ENCODE results near the gene PICK1. TPM values are rescaled to one million over a fixed set of nuclear protein-coding genes. Genes with fewer than 3 reads are reported as not detected.

PICK1 gene
- total and polyA plus RNA-seq, 2 of the 4 experiments (the other 2 are of a cell fraction) = 16.5 to 21.0 TPM

GRCh38 chr22:38085056-38085455, 27.9 kb downstream of the PICK1 start:
- H3K4me1 ChIP-seq (ENCODE audit: control insufficient read depth, insufficient read depth, low read length) = peaks cover 2% of the 10 kb centered on the region; the same call in 1 of the 2 replicates
- no peaks in the 10 kb centered on the region; the same call in 1 of the 2 replicates for H4K20me1 ChIP-seq (ENCODE audit: insufficient read depth, low read length)
- H2AFZ ChIP-seq (replicated peaks; ENCODE audit: low read length, poor library complexity) = no peak overlapping the region
- H2BK20ac ChIP-seq (ENCODE audit: low read depth, low read length) = no peak overlapping the region
- no peak overlapping the region for H3K23ac ChIP-seq (ENCODE audit: low read depth, low read length)
- in situ Hi-C loops (cut with MboI; ENCODE audit: low sequenced_read_pairs) = no loop called here
- H2AK9ac ChIP-seq (replicated peaks; ENCODE audit: low read depth, low read length, poor library complexity) = no peak overlapping the region
- H3K4ac ChIP-seq (ENCODE audit: low read depth, low read length) = no peak overlapping the region
- dilution Hi-C loops (cut with HindIII; ENCODE audit: low sequenced_read_pairs, unreplicated experiment) = no loop called here
- TF ChIP-seq RAD21 (IDR thresholded peaks at IDR 0.05; ENCODE audit: low read length) (no peak), SMC3 (IDR thresholded peaks at IDR 0.05; ENCODE audit: low read depth, low read length) (no peak)
- H2AK5ac ChIP-seq (ENCODE audit: low read depth, low read length) = no peak overlapping the region
- DNase-seq (no peak), ATAC-seq (ENCODE audit: low read depth) (no peak)
- H3K79me1 ChIP-seq (ENCODE audit: low read depth in 1 of 2, low read length in 2 of 2) = no peaks in the 10 kb centered on the region
- H2BK15ac ChIP-seq (ENCODE audit: low read depth, low read length) = no peak overlapping the region
- no peak overlapping the region for H2BK120ac ChIP-seq (ENCODE audit: low read depth, low read length)
- H3K56ac ChIP-seq (ENCODE audit: extremely low read depth, insufficient read depth, low read length) = no peak overlapping the region
- H4K8ac ChIP-seq (ENCODE audit: low read depth in 2 of 2, low read length in 2 of 2) = no peak overlapping the region
- no peak overlapping the region for H3K18ac ChIP-seq (ENCODE audit: low read depth, low read length)
- no peak overlapping the region for H4K91ac ChIP-seq (ENCODE audit: insufficient read depth, low read depth, low read length)
- H3K27me3 ChIP-seq (ENCODE audit: control insufficient read depth, insufficient read depth, low read length) = peaks cover 53% of the 10 kb centered on the region
- H3K4me2 ChIP-seq (ENCODE audit: low read depth, low read length) = no peak overlapping the region
- POLR2A ChIA-PET (ENCODE audit: unreplicated experiment) = no interaction called here
- no peak overlapping the region for H2BK5ac ChIP-seq (ENCODE audit: low read depth, low read length, poor library complexity, severe bottlenecking)
- 77% methylated on average over 4 of the region's 12 CpGs; no CpG with 5 or more reads in 1 of the 2 experiments for WGBS, 2 experiments (ENCODE audit: extremely low coverage in 2 of 2, insufficient read length in 1 of 2)
- intact Hi-C loops (cut with micrococcal nuclease) = no loop called here
- BruUV-seq (replicated peaks) = no TSS peak
- H3K4me3 ChIP-seq (ENCODE audit: insufficient read depth, low read depth, low read length) = no peak overlapping the region
- no peak overlapping the region for H3K27ac ChIP-seq (ENCODE audit: insufficient read depth, low read length)
- H3K9me3 ChIP-seq (ENCODE audit: control insufficient read depth, insufficient read depth, low read length) = no peaks in the 10 kb centered on the region
- no peak overlapping the region for H3K14ac ChIP-seq (replicated peaks; ENCODE audit: low read depth, low read length)
- H3K9ac ChIP-seq (ENCODE audit: low read depth, low read length) = no peak overlapping the region
- CTCF ChIA-PET = no interaction called here
- no peaks in the 10 kb centered on the region for H3K36me3 ChIP-seq (ENCODE audit: control insufficient read depth, insufficient read depth, low read length)
- H4K5ac ChIP-seq (ENCODE audit: low read depth, low read length) = no peak overlapping the region
- 0 out of 2 replicates have a peak, but pooled peaks cover 6% of the 10 kb centered on the region for H3K9me1 ChIP-seq (ENCODE audit: insufficient read depth, low read length)

Data from IMR-90 (cell line).